ENCODE measurements around the gene RNF19B. TPM values are rescaled to one million over a fixed set of nuclear protein-coding genes. Genes with fewer than 3 reads are reported as not detected.

Gene RNF19B
- total and polyA plus RNA-seq, 2 of the 8 experiments (the other 6 are each of a cell fraction or from before 2014, with no cell fraction given): 9.2 to 11.2 TPM

GRCh38 chr1:32966900-32967299 lies 2.3 kb upstream of the RNF19B start (continued):
- no peak for TF ChIP-seq CHD7 (IDR thresholded peaks at IDR 0.05; ENCODE audit: insufficient replicate concordance, low read length)
- TF ChIP-seq NRF1 (IDR thresholded peaks at IDR 0.05; ENCODE audit: low read depth, low read length): no peak
- TF ChIP-seq CEBPB (IDR thresholded peaks at IDR 0.05; ENCODE audit: low read depth, low read length): no peak
- TF ChIP-seq KDM5A (IDR thresholded peaks at IDR 0.05; ENCODE audit: low read length): no peak
- TF ChIP-seq SUZ12 (IDR thresholded peaks at IDR 0.05; ENCODE audit: low read length): no peak
- no peak for TF ChIP-seq PHF8 (conservative IDR thresholded peaks at IDR 0.05; ENCODE audit: low read depth, low read length)
- no peak for TF ChIP-seq RXRA (IDR thresholded peaks at IDR 0.05; ENCODE audit: insufficient read depth, low read depth, low read length)
- no peak for TF ChIP-seq EZH2 (IDR thresholded peaks at IDR 0.05; ENCODE audit: low read depth, low read length, severe bottlenecking)
- no peak for TF ChIP-seq BRCA1 (IDR thresholded peaks at IDR 0.05; ENCODE audit: low read depth, low read length)
